WI38 (cell line): ENCODE measurements around the gene MEMO1.
"Not testable (repeated sequence)": the region's sequence is repeated elsewhere in the genome, so short reads cannot be mapped to it uniquely, and the experiment has no call there.

Experiments used
- H3K4me3 ChIP-seq: 2 replicates; pipeline ENCODE4 v1.5.1; 2011; ENCODE audit warnings: low read depth, mild to moderate bottlenecking, control low read depth, low read length
- CTCF ChIP-seq: IDR thresholded peaks from 2 replicates; pipeline ENCODE4 v1.5.1; 2012; ENCODE audit warnings: low read depth, mild to moderate bottlenecking, control low read depth, low read length

Gene MEMO1

DNA sequence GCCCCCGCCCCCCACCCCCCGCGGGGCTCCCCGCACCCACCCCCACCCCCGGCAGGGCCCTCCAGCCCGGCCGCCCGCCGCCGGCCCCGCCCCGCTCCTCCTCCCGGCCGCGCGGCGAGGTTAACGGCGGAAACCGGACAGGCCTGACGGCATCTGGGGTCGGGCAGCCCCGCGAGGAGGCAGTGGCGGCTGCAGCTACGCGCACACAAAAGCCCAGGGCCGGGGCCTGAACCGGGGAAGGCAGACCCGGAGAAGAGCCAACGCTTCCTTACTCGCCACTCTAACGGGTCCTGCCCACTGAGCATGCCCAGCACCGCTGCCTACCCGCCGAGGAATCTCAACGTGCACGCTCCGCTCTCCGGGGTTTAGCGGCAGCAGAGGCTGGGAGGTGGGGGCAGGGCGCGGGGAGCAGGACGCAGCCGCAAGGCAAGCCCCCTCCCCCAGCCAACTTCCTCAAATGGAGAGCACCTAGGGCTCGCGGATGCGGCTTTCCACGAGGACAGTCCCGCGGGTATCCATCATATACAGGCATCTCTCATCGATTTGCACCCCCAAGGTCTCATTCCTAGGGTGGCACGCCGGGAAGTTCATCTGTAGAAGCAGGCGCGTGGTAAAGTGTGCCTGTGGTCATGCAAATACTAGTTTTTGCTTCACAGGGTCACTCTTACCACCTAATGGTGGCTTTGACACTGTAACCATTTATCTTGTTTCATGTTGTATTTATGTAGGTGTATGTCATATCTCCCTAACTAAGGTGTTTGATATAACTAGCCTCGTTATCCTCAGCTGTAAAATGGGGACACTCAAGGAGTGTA is at the start of gene MEMO1:
TSS of gene MEMO1 (minus strand) at position 339 of the 815 bp plus-strand sequence. CDS start 761 bp downstream, outside the sequence.
- no peak for TF ChIP-seq CTCF

GRCh38 chr2:32060266-32060665 is 49.5 kb upstream of the MEMO1 start:
- no peak overlapping the region for H3K4me3 ChIP-seq
- TF ChIP-seq CTCF, result no peak

More for the DNA sequence above, at the start of gene MEMO1:
- peak within 1 kb of the TSS; percentile 90 for H3K4me3 ChIP-seq

- H3K4me3 ChIP-seq, result no peak overlapping the region
- no peak for TF ChIP-seq CTCF
Observed at GRCh38 chr2:32058130-32058529, 47.3 kb upstream of the MEMO1 start.

- H3K4me3 ChIP-seq, result not testable (repeated sequence)
Observed at GRCh38 chr2:32054583-32054982, 43.8 kb upstream of the MEMO1 start.

DNA sequence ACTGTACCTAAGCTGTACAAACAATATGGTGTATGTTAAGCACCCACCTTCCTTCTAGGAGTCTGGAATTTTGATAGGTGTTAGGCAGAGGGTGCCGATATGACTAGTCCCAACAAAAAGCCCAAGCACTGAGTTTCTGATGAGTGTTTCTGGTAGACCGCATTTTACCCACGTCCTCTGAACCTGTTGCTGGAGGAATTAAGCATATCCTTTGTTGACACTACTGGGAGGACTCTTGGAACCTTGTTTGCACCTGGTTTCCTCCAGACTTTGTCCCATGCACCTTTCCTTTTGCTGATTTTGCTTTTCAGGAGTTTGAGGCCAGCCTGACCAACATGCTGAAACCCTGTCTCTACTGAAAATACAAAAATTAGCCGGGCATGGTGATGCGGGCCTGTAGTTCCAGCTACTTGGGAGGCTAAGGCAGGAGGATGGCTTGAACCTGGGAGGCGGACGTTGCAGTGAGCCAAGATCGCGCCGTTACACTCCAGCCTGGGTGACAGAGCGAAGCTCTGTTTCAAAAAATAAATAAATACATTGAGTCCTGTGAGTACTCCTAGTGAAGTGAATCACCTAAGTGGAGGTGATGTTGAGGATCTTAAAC is 41.1 kb upstream of the MEMO1 start:
- no peak overlapping the region for H3K4me3 ChIP-seq
- no peak for TF ChIP-seq CTCF

- TF ChIP-seq CTCF, result no peak
- no peak overlapping the region for H3K4me3 ChIP-seq
Observed at GRCh38 chr2:32043561-32043960, 32.8 kb upstream of the MEMO1 start.

DNA sequence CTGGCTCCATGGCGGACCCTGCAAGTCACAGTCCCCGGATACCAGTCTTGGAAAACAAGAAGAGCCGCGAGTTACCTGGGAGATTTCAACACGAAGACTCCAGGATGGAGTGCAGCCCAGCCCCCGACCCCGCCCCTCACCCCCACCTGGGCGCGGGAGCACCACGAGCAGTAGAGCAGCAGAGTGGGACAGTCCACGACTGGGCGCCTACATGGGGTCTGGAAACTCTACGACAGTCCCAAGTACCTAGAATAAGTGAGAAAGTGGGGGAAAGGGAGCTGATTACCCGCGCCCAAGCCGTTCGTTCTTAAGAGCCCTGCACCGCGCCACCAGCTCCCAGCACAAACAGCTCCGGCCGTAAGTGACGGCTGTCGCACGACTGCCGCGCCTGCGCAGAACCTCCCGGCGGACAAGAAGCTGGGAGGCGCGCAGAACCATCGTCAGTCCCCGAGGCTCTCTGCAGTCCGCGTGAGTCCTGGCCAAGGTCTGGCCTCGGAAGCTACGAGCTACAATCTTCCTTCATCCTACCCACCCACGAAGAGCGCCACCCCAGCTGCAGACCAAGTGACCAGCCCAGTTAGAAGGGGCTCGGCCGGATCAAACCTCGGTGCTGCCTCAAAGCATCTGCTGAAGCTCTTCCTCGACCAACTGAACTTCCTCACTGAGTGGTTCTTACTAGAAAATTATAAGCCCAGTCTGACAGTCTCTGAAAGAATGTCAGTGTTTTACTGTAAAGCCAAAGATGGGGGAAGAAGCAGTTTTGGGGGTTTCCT is 28.8 kb upstream of the MEMO1 start, which contains the start of gene DPY30:
TSS of gene DPY30 (minus strand) at position 359 of the 773 bp plus-strand sequence. CDS start at position 10, 349 bp downstream.
- no peak for TF ChIP-seq CTCF
- peak within 1 kb of the TSS; percentile 75 for H3K4me3 ChIP-seq

GRCh38 chr2:32034198-32034887 is 23.5 kb upstream of the MEMO1 start:
- H3K4me3 ChIP-seq, result not testable (repeated sequence)

DNA sequence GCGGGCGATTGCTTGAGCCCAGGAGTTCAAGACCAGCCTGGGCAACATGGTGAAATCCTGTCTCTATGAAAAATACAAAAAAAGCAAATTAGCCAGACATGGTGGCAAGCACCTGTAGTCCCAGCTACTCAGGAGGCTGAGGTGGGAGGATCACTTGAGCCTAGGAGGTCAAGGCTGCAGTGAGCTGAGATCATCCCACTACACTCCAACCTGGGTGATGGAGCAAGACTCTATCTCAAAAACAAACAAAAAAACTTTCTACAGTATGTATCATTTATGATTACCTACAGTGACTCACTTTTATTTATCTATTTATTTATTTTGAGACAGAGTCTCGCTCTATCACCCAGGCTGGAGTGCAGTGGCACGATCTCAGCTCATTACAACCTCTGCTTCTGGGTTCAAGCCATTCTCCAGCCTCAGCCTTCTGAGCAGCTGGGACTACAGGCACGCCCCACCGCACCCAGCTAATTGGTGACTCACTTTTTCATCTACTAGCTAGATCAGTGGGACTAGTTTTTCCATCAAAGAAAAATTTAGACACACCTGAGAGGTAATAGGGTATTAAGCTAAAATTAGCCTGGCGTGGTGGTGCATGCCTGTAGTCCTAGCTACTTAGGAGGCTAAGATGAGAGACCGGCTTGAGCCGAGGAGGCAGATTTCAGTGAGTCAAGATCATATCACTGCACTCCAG is 8.1 kb upstream of the MEMO1 start:
- H3K4me3 ChIP-seq, result not testable (repeated sequence)
